22Rv1 (cell line): ENCODE measurements around the gene SDR42E1.

Source experiments
- CTCF ChIP-seq: fragments of 450-650 bp; IDR thresholded peaks from 2 replicates; pipeline ENCODE4 v1.5.1; 2017; ENCODE audit warnings: mild to moderate bottlenecking
- ZFX ChIP-seq: fragments of 450-650 bp; IDR thresholded peaks from 2 replicates; pipeline ENCODE4 v1.6.1; 2017; ENCODE audit warnings: antibody characterized with exemption, borderline replicate concordance

GRCh38 chr16:81971853-81972252 lies 39.4 kb downstream of the SDR42E1 start:
- TF ChIP-seq CTCF, result no peak
- TF ChIP-seq ZFX, result no peak
